NCI-H2081 treated with DMSO at 0.1 percent for 48 hours (cell line): ENCODE data around the gene DHRS11.

Source experiments
- DNase-seq: peaks from one replicate; lab custom pipeline; 2025; lab: John Stamatoyannopoulos, UW

DHRS11 gene

GRCh38 chr17:36614081-36614480 is 22.4 kb downstream of the DHRS11 start:
- DNase-seq, result no peak

- DNase-seq, result no peak
Observed at GRCh38 chr17:36614933-36615332, 23.3 kb downstream of the DHRS11 start.

- no peak for DNase-seq
Observed at GRCh38 chr17:36616061-36617029, 24.7 kb downstream of the DHRS11 start.

GRCh38 chr17:36617773-36618172 is 26.1 kb downstream of the DHRS11 start:
- no peak for DNase-seq

GRCh38 chr17:36623281-36623680 is 31.6 kb downstream of the DHRS11 start:
- DNase-seq, result no peak

- DNase-seq, result no peak
Observed at GRCh38 chr17:36625188-36625587, 33.5 kb downstream of the DHRS11 start.

GRCh38 chr17:36627101-36627500 is 35.4 kb downstream of the DHRS11 start:
- DNase-seq, result no peak

- no peak for DNase-seq
Observed at GRCh38 chr17:36628576-36628975, 36.9 kb downstream of the DHRS11 start.

GRCh38 chr17:36629252-36629847 is 37.7 kb downstream of the DHRS11 start:
- no peak for DNase-seq

GRCh38 chr17:36629970-36630502 is 38.4 kb downstream of the DHRS11 start:
- no peak for DNase-seq

GRCh38 chr17:36631022-36631421 is 39.3 kb downstream of the DHRS11 start:
- no peak for DNase-seq

GRCh38 chr17:36632916-36633771 is 41.5 kb downstream of the DHRS11 start:
- DNase-seq, result no peak

GRCh38 chr17:36640346-36640745 is 48.7 kb downstream of the DHRS11 start:
- no peak for DNase-seq

- no peak for DNase-seq
Observed at GRCh38 chr17:36640836-36641235, 49.2 kb downstream of the DHRS11 start.

GRCh38 chr17:36641331-36641876 is 49.7 kb downstream of the DHRS11 start:
- DNase-seq, result no peak

GRCh38 chr17:36641877-36642845 is 50.5 kb downstream of the DHRS11 start:
- DNase-seq, result no peak

GRCh38 chr17:36643086-36643685 is 51.5 kb downstream of the DHRS11 start:
- no peak for DNase-seq

GRCh38 chr17:36645422-36645821 is 53.7 kb downstream of the DHRS11 start:
- DNase-seq, result no peak

GRCh38 chr17:36647636-36648035 is 56.0 kb downstream of the DHRS11 start:
- DNase-seq, result no peak

- no peak for DNase-seq
Observed at GRCh38 chr17:36650096-36650775, 58.6 kb downstream of the DHRS11 start.
